T-helper 1 cell treated with Interleukin-12 subunit alpha and Interleukin-12 subunit beta and Interleukin-4 antibody, amounts not matched to agents 30 μg/mL and 1 μg/mL, for 36 hours (primary cell): Measurements from ENCODE around the gene RGS1.

ENCODE experiments used
- H3K27ac Mint-ChIP-seq: one replicate; pipeline ENCODE4 v1.8.0; 2021; ENCODE audit warnings: mild to moderate bottlenecking, mixed read lengths
- H3K27me3 Mint-ChIP-seq: one replicate; pipeline ENCODE4 v1.8.0; 2021; ENCODE audit warnings: low read depth, mixed read lengths
- H3K36me3 Mint-ChIP-seq: one replicate; pipeline ENCODE4 v1.8.0; 2021; ENCODE audit warnings: low read depth, mixed read lengths
- H3K4me1 Mint-ChIP-seq: one replicate; pipeline ENCODE4 v1.8.0; 2021; ENCODE audit warnings: low read depth, mixed read lengths
- H3K4me3 Mint-ChIP-seq: one replicate; pipeline ENCODE4 v1.8.0; 2021; ENCODE audit warnings: mild to moderate bottlenecking, moderate library complexity, mixed read lengths
- H3K9me3 Mint-ChIP-seq: one replicate; pipeline ENCODE4 v1.8.0; 2021; ENCODE audit warnings: mixed read lengths

The RGS1 gene

DNA sequence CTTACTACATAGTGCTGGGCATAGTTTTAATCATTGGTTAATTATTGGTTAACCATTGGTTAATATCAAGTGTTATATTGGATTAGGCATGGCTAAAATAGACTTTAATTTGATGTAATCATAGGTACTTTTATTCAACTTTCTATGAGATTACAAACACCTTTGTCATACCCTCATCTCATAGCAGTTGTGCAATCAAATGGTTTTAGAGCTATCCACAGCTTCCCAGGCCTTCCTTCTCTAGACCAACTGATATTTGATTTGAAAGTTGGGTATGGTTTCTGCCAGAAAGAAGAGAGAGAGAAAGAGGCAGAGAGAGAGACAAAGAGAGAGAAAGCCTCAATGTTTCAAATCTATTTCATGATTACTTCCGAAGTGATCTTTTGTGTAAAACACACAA, 9.6 kb upstream of the RGS1 start:
- Mint-ChIP-seq H3K27ac (no peak overlapping the region), H3K4me1 (peaks cover 34% of the 10 kb centered on the region), H3K36me3 (peaks cover 16% of the 10 kb centered on the region), H3K4me3 (no peak overlapping the region), H3K9me3 (peaks cover 11% of the 10 kb centered on the region), H3K27me3 (no peaks in the 10 kb centered on the region)

DNA sequence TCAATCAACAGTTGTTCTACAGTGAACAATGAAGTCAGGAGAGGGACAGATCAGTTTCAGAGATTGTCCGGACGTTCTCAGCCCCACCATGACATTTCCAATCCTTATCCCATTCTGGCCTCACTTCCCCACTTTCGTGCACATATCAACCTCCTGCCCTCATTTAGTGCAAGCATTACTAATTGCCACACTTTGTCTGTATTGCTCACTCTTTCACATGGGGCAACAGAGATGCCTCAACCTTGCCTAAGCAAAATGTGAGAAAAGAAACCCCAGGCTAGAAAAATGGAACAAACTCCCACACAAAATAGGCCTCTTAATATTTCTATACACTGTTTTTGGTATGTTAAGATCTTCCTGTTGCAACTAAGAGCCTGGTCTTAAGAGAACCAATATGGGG, 8.9 kb upstream of the RGS1 start:
- Mint-ChIP-seq H3K4me1 (peaks cover 41% of the 10 kb centered on the region), H3K4me3 (no peak overlapping the region), H3K27ac (no peak overlapping the region), H3K27me3 (no peaks in the 10 kb centered on the region), H3K36me3 (peaks cover 21% of the 10 kb centered on the region), H3K9me3 (peaks cover 16% of the 10 kb centered on the region)

- H3K27me3 Mint-ChIP-seq, result no peaks in the 10 kb centered on the region
- no peak overlapping the region for H3K4me3 Mint-ChIP-seq
- H3K36me3 Mint-ChIP-seq, result peaks cover 21% of the 10 kb centered on the region
- peaks cover 16% of the 10 kb centered on the region for H3K9me3 Mint-ChIP-seq
- H3K27ac Mint-ChIP-seq, result no peak overlapping the region
- H3K4me1 Mint-ChIP-seq, result peaks cover 50% of the 10 kb centered on the region
These were observed 7.5 kb upstream of the RGS1 start for GRCh38 chr1:192568063-192568462.

DNA sequence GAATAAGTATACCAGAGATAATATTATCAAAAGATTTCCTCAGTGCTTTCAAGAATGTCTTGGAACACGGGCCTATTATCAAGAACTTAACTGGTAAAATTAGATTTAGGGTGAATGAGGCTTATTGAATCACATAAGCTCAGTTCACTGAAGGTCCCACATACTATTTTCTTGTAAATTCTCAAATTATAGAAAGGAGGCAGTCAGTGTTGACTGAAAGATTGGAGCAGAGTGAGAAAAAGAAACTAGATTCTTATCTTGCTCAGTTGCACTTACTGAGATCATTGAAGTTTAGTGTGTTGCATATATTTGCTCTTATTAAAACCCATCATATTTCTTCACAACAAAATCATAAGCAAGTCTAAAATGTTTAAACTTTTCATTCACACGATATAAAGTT, 3.9 kb upstream of the RGS1 start:
- Mint-ChIP-seq H3K27ac (peak overlapping the region; percentile 85), H3K4me1 (peaks cover 69% of the 10 kb centered on the region), H3K27me3 (no peaks in the 10 kb centered on the region), H3K4me3 (peak overlapping the region; percentile 47), H3K36me3 (peaks cover 17% of the 10 kb centered on the region), H3K9me3 (peaks cover 16% of the 10 kb centered on the region)

DNA sequence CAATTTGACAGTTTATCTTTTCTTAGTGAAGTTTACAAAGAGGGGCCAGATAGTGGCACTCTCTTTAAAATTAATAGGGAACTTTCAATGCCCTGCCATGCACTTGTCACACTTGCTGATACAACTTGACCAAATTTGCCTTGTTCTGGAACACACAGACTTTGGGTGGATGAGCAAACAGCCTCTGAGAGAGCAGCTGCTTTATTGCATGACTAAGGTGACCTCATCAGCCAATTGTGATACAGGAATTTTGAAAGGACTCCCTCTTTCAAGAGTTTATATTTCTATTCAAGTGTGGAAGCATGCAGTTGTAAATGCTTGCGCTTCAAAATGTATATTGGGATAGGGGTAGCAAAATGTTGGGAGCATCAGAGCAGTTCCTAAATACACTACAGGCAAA, 2.1 kb upstream of the RGS1 start:
- Mint-ChIP-seq H3K4me3 (peak overlapping the region; percentile 52), H3K9me3 (peaks cover 12% of the 10 kb centered on the region), H3K4me1 (peaks cover 67% of the 10 kb centered on the region), H3K36me3 (peaks cover 33% of the 10 kb centered on the region), H3K27me3 (no peaks in the 10 kb centered on the region), H3K27ac (peak overlapping the region; percentile 11)

DNA sequence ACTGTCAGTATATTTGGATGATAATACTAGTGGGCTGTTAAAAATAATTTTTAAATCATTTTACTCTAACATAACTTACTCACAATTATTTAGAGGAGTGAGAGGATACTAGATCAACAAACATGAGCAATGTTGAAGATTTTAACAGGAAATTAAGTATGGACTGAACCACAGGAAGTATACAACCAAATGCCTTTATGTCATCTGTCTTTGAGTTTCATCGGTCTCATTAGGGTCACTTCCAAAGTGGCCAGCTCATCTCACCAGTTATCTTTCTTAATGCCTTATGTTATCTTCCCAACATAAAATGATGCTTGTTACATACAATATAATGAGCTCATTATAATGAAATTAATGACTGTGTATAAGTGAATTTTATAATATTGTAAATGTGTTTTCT, 1.5 kb upstream of the RGS1 start:
- Mint-ChIP-seq H3K4me1 (peaks cover 69% of the 10 kb centered on the region), H3K27ac (peak overlapping the region; percentile 4), H3K9me3 (peaks cover 12% of the 10 kb centered on the region), H3K36me3 (peaks cover 39% of the 10 kb centered on the region), H3K4me3 (no peak overlapping the region), H3K27me3 (no peaks in the 10 kb centered on the region)

- Mint-ChIP-seq H3K4me3 (peak overlapping the region; percentile 84), H3K36me3 (peaks cover 36% of the 10 kb centered on the region), H3K4me1 (peaks cover 70% of the 10 kb centered on the region), H3K9me3 (peaks cover under 1% of the 10 kb centered on the region), H3K27ac (peak overlapping the region; percentile 90), H3K27me3 (no peaks in the 10 kb centered on the region)
These were observed 894 bp downstream of the RGS1 start for GRCh38 chr1:192576190-192577144.

GRCh38 chr1:192577145-192578140, 1.9 kb downstream of the RGS1 start:
- H3K9me3 Mint-ChIP-seq, result no peaks in the 10 kb centered on the region
- peaks cover 60% of the 10 kb centered on the region for H3K4me1 Mint-ChIP-seq
- peak overlapping the region; percentile 84 for H3K4me3 Mint-ChIP-seq
- H3K27ac Mint-ChIP-seq, result peak overlapping the region; percentile 52
- no peaks in the 10 kb centered on the region for H3K27me3 Mint-ChIP-seq
- H3K36me3 Mint-ChIP-seq, result peaks cover 36% of the 10 kb centered on the region

DNA sequence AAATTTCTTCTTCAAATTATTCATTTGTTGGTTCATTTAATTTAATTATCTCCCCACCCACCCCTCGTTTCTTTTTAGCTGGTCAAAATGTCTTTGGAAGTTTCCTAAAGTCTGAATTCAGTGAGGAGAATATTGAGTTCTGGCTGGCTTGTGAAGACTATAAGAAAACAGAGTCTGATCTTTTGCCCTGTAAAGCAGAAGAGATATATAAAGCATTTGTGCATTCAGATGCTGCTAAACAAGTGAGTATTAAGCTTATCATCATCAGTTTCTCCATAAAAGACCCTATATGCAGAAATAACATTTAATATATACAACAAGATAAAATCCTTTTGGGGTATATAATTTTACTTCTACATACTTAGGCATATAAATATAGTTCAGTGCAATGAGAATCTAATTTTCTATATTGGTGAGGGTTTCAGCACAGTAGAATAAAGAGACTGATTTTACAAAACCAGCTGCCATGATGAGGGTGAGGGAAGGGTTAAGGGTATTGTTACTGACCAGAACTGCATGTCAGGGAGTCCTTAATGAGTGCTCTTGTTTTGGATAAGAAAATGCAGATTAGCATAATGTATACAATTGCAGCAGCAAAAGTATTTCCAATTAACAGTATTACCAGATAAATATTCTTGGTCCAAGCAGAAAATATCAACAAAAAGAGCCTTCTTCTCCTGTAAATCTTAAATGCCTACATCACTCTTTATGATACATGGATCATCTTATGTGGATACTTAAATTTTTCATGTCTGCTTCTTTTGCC, 2.8 kb downstream of the RGS1 start:
- Mint-ChIP-seq H3K4me1 (peaks cover 53% of the 10 kb centered on the region), H3K36me3 (peaks cover 36% of the 10 kb centered on the region), H3K4me3 (peak overlapping the region; percentile 84), H3K27ac (peak overlapping the region; percentile 52), H3K9me3 (no peaks in the 10 kb centered on the region), H3K27me3 (peaks cover 4% of the 10 kb centered on the region)

DNA sequence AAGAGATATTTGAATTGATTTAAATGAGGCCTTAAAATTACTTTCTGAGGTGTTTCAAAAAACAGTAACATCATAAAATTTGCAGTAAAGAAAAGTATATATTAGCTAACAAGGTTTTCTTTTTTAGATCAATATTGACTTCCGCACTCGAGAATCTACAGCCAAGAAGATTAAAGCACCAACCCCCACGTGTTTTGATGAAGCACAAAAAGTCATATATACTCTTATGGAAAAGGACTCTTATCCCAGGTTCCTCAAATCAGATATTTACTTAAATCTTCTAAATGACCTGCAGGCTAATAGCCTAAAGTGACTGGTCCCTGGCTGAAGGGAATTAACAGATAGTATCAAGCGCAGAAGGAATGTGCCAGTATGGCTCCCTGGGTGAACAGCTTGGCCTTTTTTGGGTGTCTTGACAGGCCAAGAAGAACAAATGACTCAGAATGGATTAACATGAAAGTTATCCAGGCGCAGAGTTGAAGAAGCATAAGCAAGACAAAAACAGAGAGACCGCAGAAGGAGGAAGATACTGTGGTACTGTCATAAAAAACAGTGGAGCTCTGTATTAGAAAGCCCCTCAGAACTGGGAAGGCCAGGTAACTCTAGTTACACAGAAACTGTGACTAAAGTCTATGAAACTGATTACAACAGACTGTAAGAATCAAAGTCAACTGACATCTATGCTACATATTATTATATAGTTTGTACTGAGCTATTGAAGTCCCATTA, 3.6 kb downstream of the RGS1 start:
- Mint-ChIP-seq H3K9me3 (no peaks in the 10 kb centered on the region), H3K4me1 (peaks cover 46% of the 10 kb centered on the region), H3K36me3 (peaks cover 36% of the 10 kb centered on the region), H3K27me3 (peaks cover 4% of the 10 kb centered on the region), H3K27ac (no peak overlapping the region), H3K4me3 (peak overlapping the region; percentile 84)

DNA sequence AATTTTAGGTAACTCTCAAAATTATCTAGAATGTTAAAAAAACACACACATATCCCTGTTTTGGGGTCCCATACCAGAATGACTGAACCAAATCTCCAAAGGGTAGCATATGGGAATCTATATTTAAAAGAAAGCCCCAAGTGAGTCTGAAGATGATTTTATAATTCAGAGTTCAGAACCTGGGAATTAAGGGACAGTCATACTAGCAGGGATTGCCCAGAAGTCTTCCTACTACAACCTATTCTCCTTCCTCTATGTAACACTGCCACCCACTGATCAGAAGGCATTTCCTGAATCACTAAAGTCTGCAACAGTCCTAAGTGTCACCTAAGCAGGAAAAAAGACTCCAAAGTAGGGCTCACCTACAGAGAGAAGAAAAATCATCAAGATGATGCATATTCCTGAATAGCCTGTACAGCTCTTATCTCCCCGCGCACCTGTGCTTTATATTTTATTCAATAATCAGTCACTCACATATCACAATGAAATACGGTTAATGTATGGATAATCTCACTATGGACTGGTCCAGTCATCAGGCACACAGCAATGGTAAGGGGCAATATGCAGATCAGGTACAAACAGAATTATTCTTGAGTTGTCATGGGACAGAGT, 4.9 kb downstream of the RGS1 start:
- Mint-ChIP-seq H3K27ac (no peak overlapping the region), H3K27me3 (peaks cover 4% of the 10 kb centered on the region), H3K36me3 (peaks cover 35% of the 10 kb centered on the region), H3K4me1 (peaks cover 37% of the 10 kb centered on the region), H3K9me3 (no peaks in the 10 kb centered on the region), H3K4me3 (peak overlapping the region; percentile 50)

- H3K9me3 Mint-ChIP-seq, result no peaks in the 10 kb centered on the region
- no peak overlapping the region for H3K4me3 Mint-ChIP-seq
- peaks cover 32% of the 10 kb centered on the region for H3K36me3 Mint-ChIP-seq
- H3K27me3 Mint-ChIP-seq, result peaks cover 4% of the 10 kb centered on the region
- peaks cover 32% of the 10 kb centered on the region for H3K4me1 Mint-ChIP-seq
- no peak overlapping the region for H3K27ac Mint-ChIP-seq
These were observed 5.8 kb downstream of the RGS1 start for GRCh38 chr1:192581131-192581927.
